Measurements from ENCODE around the gene NDUFB3.

DNA sequence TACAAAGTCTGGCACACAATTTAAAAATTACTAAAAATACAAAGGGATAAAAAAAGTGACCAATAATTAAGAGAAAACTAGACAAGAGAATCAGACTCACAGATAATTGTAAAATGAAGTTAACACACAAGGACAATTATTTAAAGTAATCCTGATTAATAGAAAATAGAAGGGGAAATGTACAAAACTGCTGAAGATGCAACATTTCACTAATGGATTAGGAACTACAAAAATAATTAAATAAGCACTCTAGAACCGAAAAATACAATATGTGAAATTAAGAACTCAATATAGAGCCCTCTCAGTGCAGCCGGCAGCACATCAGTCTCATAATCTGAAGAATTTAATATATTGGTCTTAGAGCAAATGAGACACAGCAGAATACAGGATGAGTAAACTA is 24.9 kb upstream of the NDUFB3 start:
- TF ChIP-seq, protein P1, sequence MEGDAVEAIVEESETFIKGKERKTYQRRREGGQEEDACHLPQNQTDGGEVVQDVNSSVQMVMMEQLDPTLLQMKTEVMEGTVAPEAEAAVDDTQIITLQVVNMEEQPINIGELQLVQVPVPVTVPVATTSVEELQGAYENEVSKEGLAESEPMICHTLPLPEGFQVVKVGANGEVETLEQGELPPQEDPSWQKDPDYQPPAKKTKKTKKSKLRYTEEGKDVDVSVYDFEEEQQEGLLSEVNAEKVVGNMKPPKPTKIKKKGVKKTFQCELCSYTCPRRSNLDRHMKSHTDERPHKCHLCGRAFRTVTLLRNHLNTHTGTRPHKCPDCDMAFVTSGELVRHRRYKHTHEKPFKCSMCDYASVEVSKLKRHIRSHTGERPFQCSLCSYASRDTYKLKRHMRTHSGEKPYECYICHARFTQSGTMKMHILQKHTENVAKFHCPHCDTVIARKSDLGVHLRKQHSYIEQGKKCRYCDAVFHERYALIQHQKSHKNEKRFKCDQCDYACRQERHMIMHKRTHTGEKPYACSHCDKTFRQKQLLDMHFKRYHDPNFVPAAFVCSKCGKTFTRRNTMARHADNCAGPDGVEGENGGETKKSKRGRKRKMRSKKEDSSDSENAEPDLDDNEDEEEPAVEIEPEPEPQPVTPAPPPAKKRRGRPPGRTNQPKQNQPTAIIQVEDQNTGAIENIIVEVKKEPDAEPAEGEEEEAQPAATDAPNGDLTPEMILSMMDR (IDR thresholded peaks at IDR 0.05; ENCODE audit: low read depth, low read length, missing input control), result no peak
- TF ChIP-seq GABPA (IDR thresholded peaks at IDR 0.05 in 1 of 2, conservative IDR thresholded peaks at IDR 0.05 in 1 of 2) (no peak), TAF1 (conservative IDR thresholded peaks at IDR 0.05) (no peak), EGR1 (IDR thresholded peaks at IDR 0.05; ENCODE audit: low read depth in 2 of 2) (no peak), YY1 (IDR thresholded peaks at IDR 0.05) (no peak), SP1 (IDR thresholded peaks at IDR 0.05) (no peak), JUND (IDR thresholded peaks at IDR 0.05) (no peak), HNF4G (IDR thresholded peaks at IDR 0.05) (no peak), FOXA1 (IDR thresholded peaks at IDR 0.05) (no peak), RAD21 (IDR thresholded peaks at IDR 0.05) (no peak)
- TF ChIP-seq, protein P2, sequence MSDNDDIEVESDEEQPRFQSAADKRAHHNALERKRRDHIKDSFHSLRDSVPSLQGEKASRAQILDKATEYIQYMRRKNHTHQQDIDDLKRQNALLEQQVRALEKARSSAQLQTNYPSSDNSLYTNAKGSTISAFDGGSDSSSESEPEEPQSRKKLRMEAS (IDR thresholded peaks at IDR 0.05), result no peak
